Brain microvascular endothelial cell (primary cell): ENCODE data around the gene HIPK4.

Experiments
- DNase-seq: peaks from one replicate; pipeline ENCODE4 v3.0.0-alpha.2; 2020
- H3K27ac ChIP-seq: fragments of 250-450 bp; sonication (Bioruptor Pico); 2 replicates; pipeline ENCODE4 v1.5.1; 2020; ENCODE audit warnings: mild to moderate bottlenecking, moderate library complexity
- H3K27me3 ChIP-seq: fragments of 250-450 bp; sonication (Bioruptor Pico); replicated peaks from 2 replicates; pipeline ENCODE4 v1.5.1; 2020; ENCODE audit warnings: mild to moderate bottlenecking
- H3K36me3 ChIP-seq: fragments of 250-450 bp; sonication (Bioruptor Pico); replicated peaks from 2 replicates; pipeline ENCODE4 v1.5.1; 2020; ENCODE audit warnings: mild to moderate bottlenecking
- H3K4me3 ChIP-seq: 2 replicates; pipeline ENCODE4 v1.5.1; 2011; ENCODE audit warnings: low read depth, mild to moderate bottlenecking, control low read depth, low read length, moderate library complexity
- CTCF ChIP-seq: IDR thresholded peaks from 2 replicates; pipeline ENCODE4 v1.5.1; 2011; ENCODE audit warnings: low read depth, mild to moderate bottlenecking, moderate library complexity, low read length, control low read depth, inconsistent platforms; ENCODE audit errors: missing control alignments
- in situ Hi-C: cut with HindIII; loops from 2 replicates; pipeline ENCODE4 v1.10.0; 2017; ENCODE audit warnings: low sequenced_read_pairs, low pct_ligation_motif_present

HIPK4 gene

GRCh38 chr19:40395956-40396355 is 6.0 kb upstream of the HIPK4 start:
- no peak overlapping the region for H3K4me3 ChIP-seq
- DNase-seq = no peak
- in situ Hi-C loops = no loop called here

GRCh38 chr19:40394816-40395210 is 4.8 kb upstream of the HIPK4 start:
- Histone ChIP-seq H3K27ac (no peak overlapping the region), H3K36me3 (no peaks in the 10 kb centered on the region), H3K4me3 (no peak overlapping the region), H3K27me3 (no peaks in the 10 kb centered on the region)
- TF ChIP-seq CTCF = no peak
- in situ Hi-C loops = no loop called here
- DNase-seq = no peak

More at GRCh38 chr19:40395956-40396355, 6.0 kb upstream of the HIPK4 start:
- TF ChIP-seq CTCF = no peak
- no peaks in the 10 kb centered on the region for H3K27me3 ChIP-seq
- no peaks in the 10 kb centered on the region for H3K36me3 ChIP-seq
- no peak overlapping the region for H3K27ac ChIP-seq

- Histone ChIP-seq H3K4me3 (no peak overlapping the region), H3K27ac (no peak overlapping the region), H3K36me3 (no peaks in the 10 kb centered on the region), H3K27me3 (no peaks in the 10 kb centered on the region)
- no peak for TF ChIP-seq CTCF
- no peak for DNase-seq
- in situ Hi-C loops = no loop called here
These were observed 4.2 kb upstream of the HIPK4 start for GRCh38 chr19:40393894-40394815.

- Histone ChIP-seq H3K4me3 (no peak overlapping the region), H3K36me3 (no peaks in the 10 kb centered on the region), H3K27ac (no peak overlapping the region), H3K27me3 (no peaks in the 10 kb centered on the region)
- TF ChIP-seq CTCF = peak; percentile 50
- no peak for DNase-seq
- in situ Hi-C loops = no loop called here
These were observed 3.0 kb upstream of the HIPK4 start for GRCh38 chr19:40392894-40393517.

- no peaks in the 10 kb centered on the region for H3K27me3 ChIP-seq
- no peak overlapping the region for H3K4me3 ChIP-seq
- H3K27ac ChIP-seq = no peak overlapping the region
- no peak for TF ChIP-seq CTCF
- DNase-seq = no peak
- no peaks in the 10 kb centered on the region for H3K36me3 ChIP-seq
- in situ Hi-C loops = no loop called here
These were observed 2.1 kb upstream of the HIPK4 start for GRCh38 chr19:40392123-40392522.
